ENCODE measurements around the gene RASSF10. TPM values are rescaled to one million over a fixed set of nuclear protein-coding genes. Genes with fewer than 3 reads are reported as not detected.

RASSF10 gene
- total RNA-seq, 1 experiment from 2014 or later: 10.0 TPM

DNA sequence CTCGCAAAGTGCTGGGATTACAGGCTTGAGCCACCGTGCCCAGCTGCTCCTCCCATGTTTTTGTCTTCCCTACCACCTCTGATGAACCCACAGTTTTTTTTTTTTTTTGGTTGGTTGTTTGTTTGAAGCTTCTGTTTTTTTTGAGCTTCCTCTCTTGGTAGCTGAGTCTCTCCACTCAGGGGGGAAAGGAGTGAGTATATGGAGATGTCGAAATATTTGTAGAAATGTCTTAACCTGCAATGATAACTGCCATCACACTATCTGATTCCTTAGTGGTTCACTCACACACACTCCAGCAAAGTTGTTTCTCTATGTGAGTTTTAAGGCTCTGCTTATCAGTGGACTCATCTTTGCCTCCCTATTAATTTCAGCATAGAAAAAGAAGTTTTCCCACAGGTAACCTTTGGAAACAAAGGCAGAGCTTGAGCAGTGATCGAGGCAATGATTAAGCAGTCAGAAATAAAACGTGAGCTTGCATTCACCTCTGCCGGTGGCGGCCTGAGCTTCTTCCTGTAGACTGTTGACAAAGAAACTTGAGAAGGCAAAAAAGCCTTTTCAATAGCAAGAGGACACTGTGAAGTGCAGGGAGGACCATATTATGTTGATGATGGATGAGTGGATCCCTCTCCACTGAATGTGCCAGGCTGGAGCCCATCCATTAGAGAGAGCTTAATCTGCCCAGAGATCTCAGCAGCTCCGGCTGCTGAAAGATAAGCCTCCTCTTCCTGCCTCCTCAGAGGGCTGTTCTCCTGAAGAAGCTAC, 29.0 kb upstream of the RASSF10 start:
- TF ChIP-seq CTCF (IDR thresholded peaks at IDR 0.05; ENCODE audit: unreplicated experiment): no peak
- Mint-ChIP-seq H3K27ac (ENCODE audit: unreplicated experiment) (no peak overlapping the region), H3K9me3 (ENCODE audit: low read depth, unreplicated experiment) (no peaks in the 10 kb centered on the region), H3K36me3 (ENCODE audit: insufficient read depth, unreplicated experiment) (no peaks in the 10 kb centered on the region), H3K4me3 (ENCODE audit: low read depth, unreplicated experiment) (no peak overlapping the region), H3K4me1 (ENCODE audit: low read depth, unreplicated experiment) (peaks cover 9% of the 10 kb centered on the region), H3K27me3 (ENCODE audit: unreplicated experiment) (no peaks in the 10 kb centered on the region)
- DNase-seq: no peak
- CTCF ChIA-PET: interaction anchor here (0.6 to 1.6 kb wide), 6 partner anchors 8 to 236 kb away, joined by 3 to 4 read pairs (median 3); partner anchors contain the start of gene RASSF10
- BruUV-seq (replicated peaks): no TSS peak
- intact Hi-C loops (cut with micrococcal nuclease; ENCODE audit: unreplicated experiment): no loop called here

DNA sequence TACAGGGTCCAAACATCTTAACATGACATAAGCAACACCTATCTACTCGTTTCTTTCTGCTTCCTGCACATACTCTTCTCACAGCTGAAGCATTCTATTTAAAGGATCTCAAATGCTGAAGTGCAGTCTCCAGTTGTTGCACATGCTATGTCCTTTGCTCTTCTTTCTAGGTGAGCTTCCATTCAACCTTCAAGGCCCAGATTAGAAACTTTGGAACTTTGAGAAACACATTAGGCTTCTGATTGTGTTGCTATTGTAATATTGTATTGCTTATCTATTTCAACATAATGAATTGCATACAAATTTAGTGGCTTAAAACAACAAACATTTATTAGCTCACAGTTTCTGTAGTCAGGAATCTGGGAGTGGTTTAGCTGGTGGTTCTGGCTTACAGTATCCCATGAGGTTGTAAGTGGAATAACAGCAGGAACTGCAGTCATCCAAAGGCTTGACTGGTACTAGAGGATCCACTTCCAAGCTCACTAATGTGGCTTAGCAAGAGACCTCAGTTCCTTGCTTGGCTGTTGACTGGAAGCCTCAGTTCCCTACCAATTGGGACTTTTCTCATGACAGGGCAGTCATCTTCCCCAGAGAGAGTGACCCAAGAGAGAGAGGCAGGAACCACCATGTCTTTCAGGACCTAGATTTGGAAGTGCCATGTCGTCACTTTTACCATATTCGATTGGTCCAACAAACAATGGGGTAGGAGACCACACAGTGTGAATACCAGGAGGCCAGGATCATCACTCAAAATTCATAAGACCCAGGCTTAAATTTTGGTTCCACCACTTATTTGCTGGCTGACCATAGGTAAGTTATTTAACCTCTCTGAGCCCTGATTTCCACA, 27.2 kb upstream of the RASSF10 start:
- H3K27me3 Mint-ChIP-seq (ENCODE audit: unreplicated experiment): no peaks in the 10 kb centered on the region
- intact Hi-C loops (cut with micrococcal nuclease; ENCODE audit: unreplicated experiment): no loop called here
- CTCF ChIA-PET: interaction anchor here (0.7 to 1.6 kb wide), 2 partner anchors 10 to 93 kb away, joined by 3 to 4 read pairs; no protein-coding TSS in a partner anchor

GRCh38 chr11:12983336-12983735, 25.8 kb upstream of the RASSF10 start:
- TF ChIP-seq CTCF (IDR thresholded peaks at IDR 0.05; ENCODE audit: unreplicated experiment): no peak
- intact Hi-C loops (cut with micrococcal nuclease; ENCODE audit: unreplicated experiment): no loop called here
- no peaks in the 10 kb centered on the region for H3K9me3 Mint-ChIP-seq (ENCODE audit: low read depth, unreplicated experiment)
- peaks cover 9% of the 10 kb centered on the region for H3K4me1 Mint-ChIP-seq (ENCODE audit: low read depth, unreplicated experiment)
- CTCF ChIA-PET: no interaction called here
- H3K27ac Mint-ChIP-seq (ENCODE audit: unreplicated experiment): no peak overlapping the region
- no peak overlapping the region for H3K4me3 Mint-ChIP-seq (ENCODE audit: low read depth, unreplicated experiment)
- H3K36me3 Mint-ChIP-seq (ENCODE audit: insufficient read depth, unreplicated experiment): no peaks in the 10 kb centered on the region
- no peak for DNase-seq
- no TSS peak for BruUV-seq (replicated peaks)
- H3K27me3 Mint-ChIP-seq (ENCODE audit: unreplicated experiment): no peaks in the 10 kb centered on the region

More for the DNA sequence above, 27.2 kb upstream of the RASSF10 start:
- no TSS peak for BruUV-seq (replicated peaks)
- no peak for TF ChIP-seq CTCF (IDR thresholded peaks at IDR 0.05; ENCODE audit: unreplicated experiment)
- H3K4me3 Mint-ChIP-seq (ENCODE audit: low read depth, unreplicated experiment): no peak overlapping the region
- no peaks in the 10 kb centered on the region for H3K9me3 Mint-ChIP-seq (ENCODE audit: low read depth, unreplicated experiment)
- DNase-seq: no peak
- H3K4me1 Mint-ChIP-seq (ENCODE audit: low read depth, unreplicated experiment): peaks cover 9% of the 10 kb centered on the region
- no peak overlapping the region for H3K27ac Mint-ChIP-seq (ENCODE audit: unreplicated experiment)
- H3K36me3 Mint-ChIP-seq (ENCODE audit: insufficient read depth, unreplicated experiment): no peaks in the 10 kb centered on the region

- H3K36me3 Mint-ChIP-seq (ENCODE audit: insufficient read depth, unreplicated experiment): no peaks in the 10 kb centered on the region
- H3K4me1 Mint-ChIP-seq (ENCODE audit: low read depth, unreplicated experiment): no peaks in the 10 kb centered on the region
- no peak overlapping the region for H3K4me3 Mint-ChIP-seq (ENCODE audit: low read depth, unreplicated experiment)
- DNase-seq: no peak
- CTCF ChIA-PET: no interaction called here
- intact Hi-C loops (cut with micrococcal nuclease; ENCODE audit: unreplicated experiment): no loop called here
- no peaks in the 10 kb centered on the region for H3K9me3 Mint-ChIP-seq (ENCODE audit: low read depth, unreplicated experiment)
- H3K27ac Mint-ChIP-seq (ENCODE audit: unreplicated experiment): no peak overlapping the region
- BruUV-seq (replicated peaks): no TSS peak
- TF ChIP-seq CTCF (IDR thresholded peaks at IDR 0.05; ENCODE audit: unreplicated experiment): no peak
- H3K27me3 Mint-ChIP-seq (ENCODE audit: unreplicated experiment): no peaks in the 10 kb centered on the region
These were observed 22.8 kb upstream of the RASSF10 start for GRCh38 chr11:12986194-12986898.
